Osteocyte (in vitro differentiated cells): ENCODE results near the gene SCARB1. TPM values are rescaled to one million over a fixed set of nuclear protein-coding genes. Genes with fewer than 3 reads are reported as not detected.

Experiments used
- DNase-seq: peaks from one replicate; pipeline ENCODE4 v3.0.0; 2021; ENCODE audit warnings: mixed read lengths; ENCODE audit not compliant: unreplicated experiment; ENCODE audit errors: extremely low spot score
- H3K27ac Mint-ChIP-seq: one replicate; pipeline ENCODE4 v1.8.0; 2021; ENCODE audit warnings: mild to moderate bottlenecking, mixed read lengths; ENCODE audit not compliant: unreplicated experiment
- H3K27me3 Mint-ChIP-seq: one replicate; pipeline ENCODE4 v1.8.0; 2021; ENCODE audit warnings: mixed read lengths; ENCODE audit not compliant: unreplicated experiment
- H3K36me3 Mint-ChIP-seq: one replicate; pipeline ENCODE4 v1.8.0; 2021; ENCODE audit warnings: mixed read lengths; ENCODE audit not compliant: unreplicated experiment
- H3K4me1 Mint-ChIP-seq: one replicate; pipeline ENCODE4 v1.8.0; 2021; ENCODE audit warnings: mixed read lengths; ENCODE audit not compliant: unreplicated experiment
- H3K4me3 Mint-ChIP-seq: one replicate; pipeline ENCODE4 v1.8.0; 2021; ENCODE audit warnings: mild to moderate bottlenecking, moderate library complexity, mixed read lengths; ENCODE audit not compliant: unreplicated experiment
- H3K9me3 Mint-ChIP-seq: one replicate; pipeline ENCODE4 v1.8.0; 2021; ENCODE audit warnings: mixed read lengths; ENCODE audit not compliant: unreplicated experiment
- total RNA-seq: library from RNA; stranded (reverse); gene quantifications from 2 replicates; pipeline ENCODE4 v1.2.1, GENCODE V29; 2021
- TF ChIP-seq, protein P1 (sequence below): fragments of 200-600 bp; sonication (generic); IDR thresholded peaks from 2 replicates; pipeline ENCODE4 v1.5.0; 2021; ENCODE audit warnings: antibody characterized with exemption, mild to moderate bottlenecking, moderate library complexity

SCARB1 gene
- total RNA-seq, 1 donor from 2014 or later: 27.1 TPM

DNA sequence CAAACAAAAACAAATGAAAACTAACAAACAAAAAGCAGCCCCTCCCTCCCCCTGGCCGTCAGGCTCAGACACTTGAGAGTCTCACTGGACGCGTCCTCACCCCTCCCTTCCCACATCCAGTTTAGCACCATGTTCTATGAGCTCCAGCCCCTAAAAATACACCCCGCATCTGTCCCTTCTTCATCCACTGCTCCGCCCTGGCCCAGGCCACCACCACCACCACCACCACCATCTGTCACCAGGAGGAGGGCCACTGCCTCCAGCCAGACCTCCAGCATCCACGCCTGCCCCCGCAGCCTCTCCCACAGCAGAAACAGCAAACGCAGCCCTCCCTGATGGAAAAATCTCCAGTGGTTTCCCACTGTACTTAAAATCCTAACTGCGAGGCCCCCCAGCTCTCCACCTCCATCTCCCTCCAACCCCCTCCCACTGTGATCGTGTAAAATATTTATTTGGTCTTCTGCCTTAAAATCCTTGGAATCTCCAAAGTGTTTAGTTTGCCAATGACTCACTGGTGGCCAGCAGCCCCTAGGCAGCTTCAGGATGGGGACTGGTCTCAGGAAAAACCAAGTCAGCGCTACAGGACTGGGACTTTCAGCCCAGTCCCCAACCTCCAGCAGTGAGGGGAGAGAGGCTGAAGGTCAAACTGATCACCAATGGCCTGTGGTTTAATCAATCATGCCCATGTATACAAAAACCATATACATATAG is 95.1 kb downstream of the SCARB1 start:
- Mint-ChIP-seq H3K4me3 (peak overlapping the region; percentile 27), H3K4me1 (peaks cover 72% of the 10 kb centered on the region), H3K9me3 (peaks cover 6% of the 10 kb centered on the region), H3K27ac (peak overlapping the region; percentile 93), H3K36me3 (no peaks in the 10 kb centered on the region), H3K27me3 (no peaks in the 10 kb centered on the region)
- no peak for DNase-seq
- TF ChIP-seq, protein P1, sequence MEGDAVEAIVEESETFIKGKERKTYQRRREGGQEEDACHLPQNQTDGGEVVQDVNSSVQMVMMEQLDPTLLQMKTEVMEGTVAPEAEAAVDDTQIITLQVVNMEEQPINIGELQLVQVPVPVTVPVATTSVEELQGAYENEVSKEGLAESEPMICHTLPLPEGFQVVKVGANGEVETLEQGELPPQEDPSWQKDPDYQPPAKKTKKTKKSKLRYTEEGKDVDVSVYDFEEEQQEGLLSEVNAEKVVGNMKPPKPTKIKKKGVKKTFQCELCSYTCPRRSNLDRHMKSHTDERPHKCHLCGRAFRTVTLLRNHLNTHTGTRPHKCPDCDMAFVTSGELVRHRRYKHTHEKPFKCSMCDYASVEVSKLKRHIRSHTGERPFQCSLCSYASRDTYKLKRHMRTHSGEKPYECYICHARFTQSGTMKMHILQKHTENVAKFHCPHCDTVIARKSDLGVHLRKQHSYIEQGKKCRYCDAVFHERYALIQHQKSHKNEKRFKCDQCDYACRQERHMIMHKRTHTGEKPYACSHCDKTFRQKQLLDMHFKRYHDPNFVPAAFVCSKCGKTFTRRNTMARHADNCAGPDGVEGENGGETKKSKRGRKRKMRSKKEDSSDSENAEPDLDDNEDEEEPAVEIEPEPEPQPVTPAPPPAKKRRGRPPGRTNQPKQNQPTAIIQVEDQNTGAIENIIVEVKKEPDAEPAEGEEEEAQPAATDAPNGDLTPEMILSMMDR: no peak

DNA sequence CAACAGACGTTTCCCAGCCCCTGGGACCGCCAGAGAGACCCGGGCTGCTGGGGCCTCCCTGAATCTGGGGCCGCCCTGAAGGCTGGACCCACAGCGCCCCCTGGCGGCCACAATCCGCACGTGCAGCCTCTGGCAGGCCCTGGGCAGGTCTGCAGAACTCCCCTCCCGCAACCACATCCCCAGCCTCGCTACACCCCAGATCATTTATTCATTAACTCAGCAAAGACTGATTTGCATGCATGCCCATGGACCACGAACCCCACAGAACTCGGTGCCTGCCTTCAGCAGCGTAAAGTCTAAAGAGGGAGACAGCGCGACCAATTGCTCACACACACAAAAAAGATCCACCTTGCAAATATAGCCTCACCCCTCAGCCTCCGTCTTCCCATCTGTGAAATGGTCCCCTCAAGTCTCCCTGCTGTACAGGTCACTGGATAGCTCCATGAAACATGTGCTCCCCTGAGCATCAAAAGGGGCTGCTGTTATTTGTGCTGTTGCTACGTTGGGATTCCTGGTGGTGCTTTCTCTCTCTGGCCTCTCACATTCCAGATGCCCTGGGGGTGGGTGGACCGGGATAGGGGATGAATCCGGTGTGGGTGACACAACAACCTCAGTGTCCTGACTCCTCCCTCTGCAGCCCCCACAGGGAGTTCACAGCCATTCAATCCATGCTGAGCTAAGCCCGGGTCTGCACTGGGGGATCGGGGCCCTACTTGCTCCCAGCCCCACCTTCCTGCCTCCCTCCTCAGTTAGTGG is 96.4 kb downstream of the SCARB1 start:
- Mint-ChIP-seq H3K4me1 (peaks cover 80% of the 10 kb centered on the region), H3K9me3 (peaks cover 6% of the 10 kb centered on the region), H3K27ac (peak overlapping the region; percentile 89), H3K36me3 (no peaks in the 10 kb centered on the region), H3K4me3 (no peak overlapping the region), H3K27me3 (no peaks in the 10 kb centered on the region)
- DNase-seq: peak; percentile 94
- TF ChIP-seq, protein P1: peak; percentile 99

DNA sequence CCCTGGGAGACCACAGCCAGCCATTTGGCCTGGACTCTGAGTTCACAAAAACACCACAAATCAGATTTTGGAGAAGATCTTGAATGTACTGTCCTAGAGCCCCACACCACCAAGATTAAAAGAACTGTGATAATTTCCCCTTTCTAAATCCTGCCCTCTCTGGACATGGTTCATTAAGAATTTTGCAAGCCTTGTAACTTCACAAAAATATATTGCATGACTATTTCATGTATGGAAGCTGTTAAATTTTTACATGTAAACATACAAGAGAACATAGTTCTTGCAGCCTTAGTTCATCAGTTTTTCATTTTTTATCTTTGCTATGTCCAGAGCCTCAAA is 97.0 kb downstream of the SCARB1 start:
- peaks cover 82% of the 10 kb centered on the region for H3K4me1 Mint-ChIP-seq
- peak overlapping the region; percentile 89 for H3K27ac Mint-ChIP-seq
- no peak for DNase-seq
- no peaks in the 10 kb centered on the region for H3K36me3 Mint-ChIP-seq
- H3K27me3 Mint-ChIP-seq: no peaks in the 10 kb centered on the region
- TF ChIP-seq, protein P1: no peak
- peaks cover 6% of the 10 kb centered on the region for H3K9me3 Mint-ChIP-seq
- no peak overlapping the region for H3K4me3 Mint-ChIP-seq

DNA sequence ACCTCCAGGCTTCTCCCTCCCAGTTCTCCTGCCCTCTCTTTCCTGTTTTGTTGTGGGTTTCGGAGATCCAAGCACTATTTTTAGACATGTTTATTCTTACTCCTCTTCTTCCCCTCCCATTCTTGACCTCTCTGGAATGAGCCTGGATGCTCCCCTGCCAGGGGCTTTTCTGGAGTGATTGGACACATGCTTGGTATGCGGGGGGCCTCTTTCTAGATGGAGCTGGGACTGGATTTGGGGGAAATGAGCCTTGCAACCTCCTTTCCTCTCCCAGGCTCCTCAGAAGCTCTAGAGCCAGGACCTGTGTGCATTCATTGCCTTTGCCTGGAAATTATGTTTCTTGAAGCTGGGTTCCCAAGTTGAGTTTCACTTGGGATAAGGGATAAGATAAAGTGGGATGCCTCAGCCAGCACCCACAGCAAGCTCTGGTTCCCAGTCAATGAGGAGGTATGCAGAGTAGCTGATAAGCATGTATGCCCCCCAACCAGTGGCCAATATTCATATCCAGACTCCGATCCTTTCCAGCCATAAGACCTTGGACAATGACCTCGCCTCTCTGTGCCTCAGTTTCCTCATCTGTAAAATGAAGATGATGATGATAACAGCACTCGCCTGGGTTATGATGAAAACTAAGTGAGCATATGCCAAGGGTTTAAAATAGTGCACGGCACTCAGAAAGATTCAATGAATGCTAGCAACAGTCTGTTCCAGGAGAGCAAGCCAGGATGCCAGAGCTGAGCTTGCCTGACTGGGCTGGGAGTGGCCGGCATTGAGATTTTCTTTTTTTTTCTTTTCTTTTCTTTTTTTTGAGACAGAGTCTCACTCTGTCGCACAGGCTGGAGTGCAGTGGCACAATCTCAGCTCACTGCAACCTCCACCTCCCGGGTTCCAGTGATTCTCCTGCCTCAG is 97.8 kb downstream of the SCARB1 start:
- H3K36me3 Mint-ChIP-seq: no peaks in the 10 kb centered on the region
- TF ChIP-seq, protein P1: no peak
- peak overlapping the region; percentile 89 for H3K27ac Mint-ChIP-seq
- no peak for DNase-seq
- H3K27me3 Mint-ChIP-seq: no peaks in the 10 kb centered on the region
- no peak overlapping the region for H3K4me3 Mint-ChIP-seq
- H3K9me3 Mint-ChIP-seq: peaks cover 6% of the 10 kb centered on the region
- peaks cover 79% of the 10 kb centered on the region for H3K4me1 Mint-ChIP-seq
